GM19023 (cell line): ENCODE results near the gene PHC2.

Experiments used
- ATAC-seq: cut with Tn5 transposase; IDR thresholded peaks from one replicate; pipeline ENCODE4 v1.9.1; 2021; ENCODE audit warnings: mild to moderate bottlenecking, moderate library complexity; ENCODE audit not compliant: unreplicated experiment

The PHC2 gene

GRCh38 chr1:33454646-33455282, 23.9 kb upstream of the PHC2 start:
- no peak for ATAC-seq

- ATAC-seq: no peak
These were observed 15.7 kb upstream of the PHC2 start for GRCh38 chr1:33446590-33446989.

- no peak for ATAC-seq
These were observed 14.2 kb upstream of the PHC2 start for GRCh38 chr1:33445108-33445507.

- no peak for ATAC-seq
These were observed 12.8 kb upstream of the PHC2 start for GRCh38 chr1:33443705-33444180.

- no peak for ATAC-seq
These were observed 12.3 kb upstream of the PHC2 start for GRCh38 chr1:33443080-33443704.

- ATAC-seq: no peak
These were observed 11.2 kb upstream of the PHC2 start for GRCh38 chr1:33442141-33442540.

- ATAC-seq: no peak
These were observed 10.3 kb upstream of the PHC2 start for GRCh38 chr1:33441088-33441745.

- no peak for ATAC-seq
These were observed 8.8 kb upstream of the PHC2 start for GRCh38 chr1:33439662-33440061.

GRCh38 chr1:33438364-33439160, 7.7 kb upstream of the PHC2 start:
- ATAC-seq: no peak

- no peak for ATAC-seq
These were observed 5.8 kb upstream of the PHC2 start for GRCh38 chr1:33436557-33437285.

- ATAC-seq: no peak
These were observed 4.4 kb upstream of the PHC2 start for GRCh38 chr1:33435096-33435820.

GRCh38 chr1:33434363-33434750, 3.5 kb upstream of the PHC2 start:
- no peak for ATAC-seq

- no peak for ATAC-seq
These were observed 2.8 kb upstream of the PHC2 start for GRCh38 chr1:33433509-33434362.

- no peak for ATAC-seq
These were observed 821 bp downstream of the PHC2 start for GRCh38 chr1:33429856-33430691.

- no peak for ATAC-seq
These were observed 1.6 kb downstream of the PHC2 start for GRCh38 chr1:33429332-33429731.

GRCh38 chr1:33428661-33429060, 2.2 kb downstream of the PHC2 start:
- ATAC-seq: no peak

GRCh38 chr1:33426916-33427315, 4.0 kb downstream of the PHC2 start:
- no peak for ATAC-seq

GRCh38 chr1:33425900-33426299, 5.0 kb downstream of the PHC2 start:
- no peak for ATAC-seq
